Activated B cell treated with CpG ODN at 0.5 μM for 24 hours (primary cell): Measurements from ENCODE around the gene PKN1. TPM values are rescaled to one million over a fixed set of nuclear protein-coding genes. Genes with fewer than 3 reads are reported as not detected.

Experiments
- ATAC-seq: fragments of 200-7000 bp; cut with Tn5 transposase; one replicate; pipeline ENCODE4 v1.10.0; 2021; ENCODE audit warnings: low read depth, mild to moderate bottlenecking, moderate library complexity
- CTCF ChIA-PET: fragments of 350-600 bp; sonication (Branson Sonifier 250); formaldehyde crosslinking; loops from one replicate; lab custom pipeline; 2021; ENCODE audit warnings: antibody characterized with exemption; lab: Charles Lee
- POLR2A ChIA-PET: fragments of 350-600 bp; sonication (Branson Sonifier 250); formaldehyde crosslinking; loops from one replicate; lab custom pipeline; 2021; ENCODE audit warnings: antibody characterized with exemption; lab: Charles Lee
- DNase-seq: peaks from one replicate; pipeline ENCODE4 v3.0.0; 2022
- H3K27ac Mint-ChIP-seq: one replicate; pipeline ENCODE4 v1.8.0; 2020; ENCODE audit warnings: mixed read lengths
- H3K27me3 Mint-ChIP-seq: one replicate; pipeline ENCODE4 v1.8.0; 2021; ENCODE audit warnings: mixed read lengths
- H3K36me3 Mint-ChIP-seq: one replicate; pipeline ENCODE4 v1.8.0; 2021; ENCODE audit warnings: low read depth, mixed read lengths
- H3K4me1 Mint-ChIP-seq: one replicate; pipeline ENCODE4 v1.8.0; 2021; ENCODE audit warnings: mixed read lengths
- H3K4me3 Mint-ChIP-seq: one replicate; pipeline ENCODE4 v1.8.0; 2020; ENCODE audit warnings: mild to moderate bottlenecking, mixed read lengths
- H3K9me3 Mint-ChIP-seq: one replicate; pipeline ENCODE4 v1.8.0; 2020; ENCODE audit warnings: mixed read lengths
- intact Hi-C: fragments of 100-400 bp; cut with micrococcal nuclease; formaldehyde crosslinking; loops from one replicate; pipeline ENCODE4 v1.15.1; 2024
- total RNA-seq: library from RNA; stranded (reverse); gene quantifications from 2 replicates; pipeline ENCODE4 v1.2.3, GENCODE V29; 2022
- TF ChIP-seq, protein P1 (sequence below): fragments of 200-600 bp; IDR thresholded peaks from one replicate; pipeline ENCODE4 v1.8.0; 2022; ENCODE audit warnings: antibody characterized with exemption, mild to moderate bottlenecking

Gene PKN1
- total RNA-seq = 139 and 159 TPM in 2 replicates

DNA sequence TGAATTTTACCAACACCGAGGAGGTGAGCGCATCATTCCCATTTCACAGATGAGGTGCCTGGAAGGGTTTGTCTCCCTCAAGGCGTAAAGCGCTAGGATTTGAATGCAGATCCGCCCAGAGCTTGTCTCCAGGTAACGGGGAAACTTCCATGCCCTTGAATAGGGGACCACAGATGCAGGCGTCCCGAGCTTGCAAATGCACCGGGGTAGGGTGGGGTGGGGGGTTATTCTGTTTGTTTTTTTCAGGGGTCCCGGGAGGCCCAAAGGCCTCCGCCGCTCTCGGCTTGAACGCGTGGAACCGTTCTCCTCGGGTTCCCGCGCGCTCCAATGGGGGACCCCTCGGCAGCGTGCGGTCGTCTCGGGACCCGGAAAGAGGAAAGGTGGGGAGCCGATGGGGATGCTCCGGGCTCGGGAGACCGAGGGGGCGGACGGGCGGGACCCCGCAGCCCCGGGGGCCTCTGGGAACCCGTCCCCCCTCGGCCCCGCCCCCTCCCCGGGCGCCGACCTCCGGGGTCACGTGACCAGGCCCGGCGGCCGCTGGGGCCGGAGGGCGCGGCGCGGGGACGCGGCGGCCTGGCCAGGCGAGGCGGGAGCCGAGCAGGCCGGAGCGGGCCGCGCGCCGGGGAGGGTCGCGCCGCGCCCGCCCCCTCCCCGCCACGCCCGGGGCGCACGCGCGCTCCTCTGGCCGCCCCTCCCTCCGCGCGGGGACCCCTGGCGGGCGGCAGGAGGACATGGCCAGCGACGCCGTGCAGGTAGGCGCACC, at the start of gene PKN1:
Gene PKN1, plus strand, starts transcription at position 516 of the 763 bp plus-strand sequence. Its CDS starts 216 bp downstream, at position 732.
- intact Hi-C loops = loop anchor here (1.0 kb wide), 3 partner anchors 7 to 39 kb away; partner anchors contain the start of gene DDX39A
- DNase-seq = peak; percentile 72
- POLR2A ChIA-PET = interaction anchor here (0.5 to 1.8 kb wide), 8 partner anchors 8 to 1542 kb away, joined by 3 to 28 read pairs (median 4); partner anchors contain the start of genes DDX39A, GCDH and ZNF333
- peak; percentile 63 for ATAC-seq
- H3K4me1 Mint-ChIP-seq = peaks cover 30% of the 10 kb centered on the region
- TF ChIP-seq, protein P1, sequence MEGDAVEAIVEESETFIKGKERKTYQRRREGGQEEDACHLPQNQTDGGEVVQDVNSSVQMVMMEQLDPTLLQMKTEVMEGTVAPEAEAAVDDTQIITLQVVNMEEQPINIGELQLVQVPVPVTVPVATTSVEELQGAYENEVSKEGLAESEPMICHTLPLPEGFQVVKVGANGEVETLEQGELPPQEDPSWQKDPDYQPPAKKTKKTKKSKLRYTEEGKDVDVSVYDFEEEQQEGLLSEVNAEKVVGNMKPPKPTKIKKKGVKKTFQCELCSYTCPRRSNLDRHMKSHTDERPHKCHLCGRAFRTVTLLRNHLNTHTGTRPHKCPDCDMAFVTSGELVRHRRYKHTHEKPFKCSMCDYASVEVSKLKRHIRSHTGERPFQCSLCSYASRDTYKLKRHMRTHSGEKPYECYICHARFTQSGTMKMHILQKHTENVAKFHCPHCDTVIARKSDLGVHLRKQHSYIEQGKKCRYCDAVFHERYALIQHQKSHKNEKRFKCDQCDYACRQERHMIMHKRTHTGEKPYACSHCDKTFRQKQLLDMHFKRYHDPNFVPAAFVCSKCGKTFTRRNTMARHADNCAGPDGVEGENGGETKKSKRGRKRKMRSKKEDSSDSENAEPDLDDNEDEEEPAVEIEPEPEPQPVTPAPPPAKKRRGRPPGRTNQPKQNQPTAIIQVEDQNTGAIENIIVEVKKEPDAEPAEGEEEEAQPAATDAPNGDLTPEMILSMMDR = no peak
- CTCF ChIA-PET = interaction anchor here (0.9 to 3.0 kb wide), 6 partner anchors 13 to 72 kb away, joined by 3 to 14 read pairs (median 5); partner anchors contain the start of gene DDX39A
- peak within 1 kb of the TSS; percentile 87 for H3K4me3 Mint-ChIP-seq
- peaks cover 4% of the 10 kb centered on the region for H3K36me3 Mint-ChIP-seq
- no peaks in the 10 kb centered on the region for H3K27me3 Mint-ChIP-seq
- H3K9me3 Mint-ChIP-seq = no peaks in the 10 kb centered on the region
- peak within 1 kb of the TSS; percentile 76 for H3K27ac Mint-ChIP-seq

DNA sequence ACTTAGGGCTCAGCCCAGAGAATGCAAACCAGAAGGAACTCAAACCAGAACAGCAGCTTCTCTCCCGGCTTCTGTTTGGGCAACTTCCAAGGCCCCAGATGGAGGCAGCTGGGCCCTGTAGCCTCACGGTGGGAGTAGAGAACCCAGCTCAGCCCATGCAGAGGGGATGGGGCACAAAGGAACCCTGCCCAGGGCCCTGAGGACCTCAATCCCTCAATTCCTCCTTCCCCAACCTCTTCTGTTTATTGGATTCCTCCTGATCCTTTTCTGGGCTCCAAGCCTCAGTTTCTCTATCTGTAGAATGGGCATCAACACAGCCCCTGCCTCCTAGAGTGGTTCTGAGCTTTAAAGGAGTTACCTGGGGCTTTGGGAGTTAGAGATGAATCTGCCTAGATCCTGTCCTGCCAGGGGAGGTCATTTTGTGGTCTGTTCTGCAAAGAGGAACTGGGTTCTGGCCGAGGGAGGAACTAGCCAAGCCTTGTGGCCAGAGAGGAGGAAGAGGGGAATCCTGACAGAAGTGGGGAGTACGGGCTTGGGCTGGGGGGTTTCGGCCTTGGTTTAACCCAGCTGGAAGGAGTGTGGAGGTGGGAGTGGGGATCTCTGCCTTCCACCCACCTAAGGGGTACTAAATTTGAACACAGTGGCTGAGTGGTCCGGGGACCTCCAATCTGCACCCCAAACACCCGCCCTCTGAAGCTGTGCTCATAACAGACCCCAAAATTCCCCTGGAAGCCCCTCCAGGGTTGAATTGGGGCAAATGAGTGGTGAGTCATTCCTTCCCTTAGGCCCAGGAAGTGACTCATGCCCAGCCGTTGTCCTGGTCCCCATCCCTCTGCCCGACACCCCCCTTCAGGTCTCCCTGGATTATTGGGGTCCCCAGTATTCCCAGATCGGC, 49.2 kb upstream of the PKN1 start:
- Mint-ChIP-seq H3K4me3 (peak overlapping the region; percentile 93), H3K4me1 (peaks cover 54% of the 10 kb centered on the region), H3K9me3 (no peaks in the 10 kb centered on the region), H3K27me3 (no peaks in the 10 kb centered on the region), H3K36me3 (peaks cover 28% of the 10 kb centered on the region), H3K27ac (peak overlapping the region; percentile 93)
- ATAC-seq = peak; percentile 25
- TF ChIP-seq, protein P1 = no peak
- ChIA-PET CTCF (interaction anchor here (0.6 to 1.8 kb wide), 8 partner anchors 20 to 88 kb away, joined by 3 to 7 read pairs (median 4); no protein-coding TSS in a partner anchor), POLR2A (interaction anchor here (0.6 to 9.7 kb wide), 9 partner anchors 9 to 1907 kb away, joined by 3 to 342 read pairs (median 8); partner anchors contain the start of gene IL27RA)
- DNase-seq = peak; percentile 55
- intact Hi-C loops = loop anchor here (1.0 kb wide), 4 partner anchors 9 to 35 kb away; partner anchors contain the start of gene DDX39A

DNA sequence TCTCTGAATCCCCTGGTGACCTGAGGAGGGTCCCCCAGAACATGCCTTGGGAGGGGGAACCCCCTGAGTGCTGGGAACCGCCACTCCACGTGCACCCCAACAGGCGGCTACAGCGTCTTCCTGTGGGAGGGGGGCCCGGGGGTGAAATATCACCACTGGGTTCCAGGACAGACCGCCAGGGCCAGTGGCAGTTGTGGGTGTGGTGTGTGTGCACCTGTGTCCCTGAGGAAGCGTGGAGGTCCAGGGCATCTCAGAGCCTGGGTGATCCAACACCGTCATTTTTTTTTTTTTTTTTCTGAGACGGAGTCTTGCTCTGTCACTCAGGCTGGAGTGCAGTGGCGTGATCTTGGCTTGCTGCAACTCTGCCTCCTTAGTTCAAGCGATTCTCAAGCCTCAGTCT, 47.6 kb upstream of the PKN1 start:
- peaks cover 40% of the 10 kb centered on the region for H3K4me1 Mint-ChIP-seq
- H3K4me3 Mint-ChIP-seq = peak overlapping the region; percentile 93
- no peaks in the 10 kb centered on the region for H3K9me3 Mint-ChIP-seq
- no peaks in the 10 kb centered on the region for H3K27me3 Mint-ChIP-seq
- POLR2A ChIA-PET = interaction anchor here (0.6 to 9.7 kb wide), 8 partner anchors 15 to 546 kb away, joined by 3 to 342 read pairs (median 4); no protein-coding TSS in a partner anchor
- no peak for ATAC-seq
- intact Hi-C loops = no loop called here
- no peak for DNase-seq
- peak overlapping the region; percentile 93 for H3K27ac Mint-ChIP-seq
- CTCF ChIA-PET = no interaction called here
- TF ChIP-seq, protein P1 = no peak
- H3K36me3 Mint-ChIP-seq = peaks cover 38% of the 10 kb centered on the region

GRCh38 chr19:14390548-14390947, 42.6 kb upstream of the PKN1 start:
- intact Hi-C loops = no loop called here
- ChIA-PET POLR2A (no interaction called here), CTCF (no interaction called here)
- Mint-ChIP-seq H3K27me3 (no peaks in the 10 kb centered on the region), H3K27ac (no peak overlapping the region), H3K4me1 (peaks cover 2% of the 10 kb centered on the region), H3K9me3 (no peaks in the 10 kb centered on the region), H3K4me3 (no peak overlapping the region), H3K36me3 (peaks cover 73% of the 10 kb centered on the region)
- TF ChIP-seq, protein P1 = no peak
- ATAC-seq = no peak
- DNase-seq = no peak
